Aorta (tissue), 5 donors: ENCODE measurements around the gene CDK16. TPM values are rescaled to one million over a fixed set of nuclear protein-coding genes. Genes with fewer than 3 reads are reported as not detected.

Experiments used
- ATAC-seq: fragments of 200-7000 bp; cut with Tn5 transposase; one replicate; pipeline ENCODE4 v1.9.1; 2022; ENCODE audit warnings: moderate library complexity; ENCODE audit not compliant: low FRiP score
- DNase-seq, 2 donors: peaks; one replicate each; pipeline ENCODE4 v3.0.0-alpha.2; 2020
- H3K27ac ChIP-seq, 2 donors: one replicate each; pipeline ENCODE4 v1.5.1; 2013; ENCODE audit warnings: low read length in 2 of 2, mild to moderate bottlenecking in 2 of 2, moderate library complexity in 2 of 2, control low read depth in 1 of 2, inconsistent platforms in 1 of 2, low read depth in 1 of 2
- H3K27me3 ChIP-seq, 2 donors: one replicate each; pipeline ENCODE4 v1.6.1; 2013; ENCODE audit warnings: control low read depth in 1 of 2, low read length in 1 of 2, mild to moderate bottlenecking in 1 of 2, moderate library complexity in 1 of 2; ENCODE audit not compliant: insufficient read depth in 2 of 2, control insufficient read depth in 1 of 2
- H3K36me3 ChIP-seq, 2 donors: one replicate each; pipeline ENCODE4 v1.6.1; 2013; ENCODE audit warnings: control low read depth in 1 of 2, low read length in 1 of 2, mild to moderate bottlenecking in 1 of 2; ENCODE audit not compliant: insufficient read depth in 2 of 2, control insufficient read depth in 1 of 2
- H3K4me1 ChIP-seq, 2 donors: one replicate each; pipeline ENCODE4 v1.6.1; 2013; ENCODE audit warnings: low read length in 2 of 2, control low read depth in 1 of 2, mild to moderate bottlenecking in 1 of 2, moderate library complexity in 1 of 2; ENCODE audit not compliant: insufficient read depth in 2 of 2, control insufficient read depth in 1 of 2
- H3K4me3 ChIP-seq, 2 donors: one replicate each; pipeline ENCODE4 v1.5.1; 2013; ENCODE audit warnings: low read length in 2 of 2, control low read depth in 1 of 2, mild to moderate bottlenecking in 1 of 2
- H3K9me3 ChIP-seq: one replicate; pipeline ENCODE4 v1.6.1; 2013; ENCODE audit warnings: mild to moderate bottlenecking, low read length; ENCODE audit not compliant: control insufficient read depth
- WGBS, 2 donors: extraction: QIAGEN DNeasy Blood & Tissue Kit; methylation state at CpG; one replicate each; pipeline ENCODE4 v1.1.7; 2013; 5-methylcytosine and 5-hydroxymethylcytosine counted together
- intact Hi-C, 2 donors: fragments of 100-400 bp; cut with DNase I; formaldehyde crosslinking; loops; one replicate each; pipeline versions ENCODE4 v1.14.2 to v1.15.0; 2022
- polyA plus RNA-seq, 2 donors: library from polyadenylated mRNA; stranded (reverse); fragments of 200-250 nt; gene quantifications; one replicate each; pipeline ENCODE4 v1.2.3, GENCODE V29; 2013
- total RNA-seq, 2 donors: library from RNA; stranded (reverse); fragmentation: NEBNext Ultra II Directional; extraction: Animal tissue kit (Norgen Biotek cat#: 25700); gene quantifications; one replicate each; pipeline ENCODE4 v1.2.1, GENCODE V29; 2021
- donor health status: healthy with polysubstance abuse.
- donor health status: Bipolar disorder and iron deficiency.
- donor health status: DM: no; HTN: no; CAD: no.
- donor health status: DM: no; HTN: no; CAD: no.
- donor health status: DM: yes; HTN: yes; CAD: no.

CDK16 gene
- total and polyA plus RNA-seq, 4 donors: 14.0 to 61.3 (median 49.0) TPM

GRCh38 chrX:47198026-47198686, 20.3 kb upstream of the CDK16 start:
- WGBS, 2 donors: 51 to 64% methylated on average over 10 of the region's 10 CpGs
- no peak overlapping the region for H3K4me3 ChIP-seq

DNA sequence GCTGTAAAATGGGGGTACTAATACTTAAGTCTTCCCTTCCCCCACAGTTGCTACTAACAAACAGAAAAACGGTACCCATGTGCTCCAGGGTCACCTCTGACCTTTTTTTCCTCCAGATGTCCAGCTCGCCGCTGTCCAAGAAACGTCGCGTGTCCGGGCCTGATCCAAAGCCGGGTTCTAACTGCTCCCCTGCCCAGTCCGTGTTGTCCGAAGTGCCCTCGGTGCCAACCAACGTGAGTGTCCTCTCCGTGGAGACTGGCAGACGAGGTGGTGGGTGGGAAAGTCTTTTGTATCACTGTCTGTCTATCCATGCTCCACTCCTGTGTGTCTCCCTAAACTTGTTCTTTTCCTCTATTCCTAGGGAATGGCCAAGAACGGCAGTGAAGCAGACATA, 19.8 kb upstream of the CDK16 start:
- H3K36me3 ChIP-seq: peaks cover 7 to 19% of the 10 kb centered on the region in 2 donors
- 75 to 79% methylated on average over 15 of the region's 15 CpGs for WGBS, 2 donors

More at GRCh38 chrX:47198026-47198686, 20.3 kb upstream of the CDK16 start:
- Histone ChIP-seq H3K36me3 (peaks cover 7 to 17% of the 10 kb centered on the region in 2 donors), H3K4me1 (peaks cover 0 to 3% of the 10 kb centered on the region in 2 donors), H3K27ac (no peak overlapping the region), H3K27me3 (no peaks in the 10 kb centered on the region), H3K9me3 (no peaks in the 10 kb centered on the region)
- DNase-seq (no peak), ATAC-seq (no peak)
- intact Hi-C loops: loop anchor here (10.0 kb wide), 1 partner anchor 827 kb away; no protein-coding TSS in a partner anchor

DNA sequence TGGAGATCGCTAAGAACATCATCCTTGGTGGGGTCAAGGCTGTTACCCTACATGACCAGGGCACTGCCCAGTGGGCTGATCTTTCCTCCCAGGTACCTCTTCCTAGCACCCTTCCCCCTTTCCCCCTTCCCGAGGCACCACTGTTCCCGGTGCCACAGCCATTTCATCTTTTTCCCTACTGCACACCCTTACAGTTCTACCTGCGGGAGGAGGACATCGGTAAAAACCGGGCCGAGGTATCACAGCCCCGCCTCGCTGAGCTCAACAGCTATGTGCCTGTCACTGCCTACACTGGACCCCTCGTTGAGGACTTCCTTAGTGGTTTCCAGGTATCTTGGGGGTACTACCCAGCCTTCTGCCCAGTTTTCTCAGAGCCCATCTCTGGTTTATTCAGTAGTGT, 19.2 kb upstream of the CDK16 start:
- H3K27ac ChIP-seq: no peak overlapping the region
- peaks cover 0 to 3% of the 10 kb centered on the region in 2 donors for H3K4me1 ChIP-seq
- DNase-seq (no peak), ATAC-seq (no peak)
- intact Hi-C loops: loop anchor here (10.0 kb wide), 1 partner anchor 826 kb away; no protein-coding TSS in a partner anchor
- peaks cover 9 to 19% of the 10 kb centered on the region in 2 donors for H3K36me3 ChIP-seq
- 90 to 93% methylated on average over 10 of the region's 10 CpGs for WGBS, 2 donors
- H3K4me3 ChIP-seq: no peak overlapping the region
- H3K27me3 ChIP-seq: no peaks in the 10 kb centered on the region
- no peaks in the 10 kb centered on the region for H3K9me3 ChIP-seq

More for the DNA sequence above, 19.8 kb upstream of the CDK16 start:
- Histone ChIP-seq H3K4me1 (peaks cover 0 to 3% of the 10 kb centered on the region in 2 donors), H3K4me3 (no peak overlapping the region), H3K9me3 (no peaks in the 10 kb centered on the region), H3K27me3 (no peaks in the 10 kb centered on the region), H3K27ac (no peak overlapping the region)
- ATAC-seq: no peak
- intact Hi-C loops: loop anchor here (10.0 kb wide), 1 partner anchor 826 kb away; no protein-coding TSS in a partner anchor
- peak in 1 of 2 donors; percentile 38 for DNase-seq

- no peak overlapping the region for H3K27ac ChIP-seq
- 66 to 80% methylated on average over 9 of the region's 9 CpGs for WGBS, 2 donors
These were observed 17.9 kb upstream of the CDK16 start for GRCh38 chrX:47200385-47201150.

GRCh38 chrX:47201345-47201944, 17.0 kb upstream of the CDK16 start:
- 78 to 83% methylated on average over 9 of the region's 9 CpGs for WGBS, 2 donors
- H3K36me3 ChIP-seq: peaks cover 9 to 27% of the 10 kb centered on the region in 2 donors
- no peaks in the 10 kb centered on the region for H3K27me3 ChIP-seq
- ATAC-seq: no peak
- no peaks in the 10 kb centered on the region for H3K9me3 ChIP-seq
- H3K4me1 ChIP-seq: peaks cover 0 to 3% of the 10 kb centered on the region in 2 donors
- intact Hi-C loops: no loop called here
- H3K27ac ChIP-seq: no peak overlapping the region
- no peak overlapping the region for H3K4me3 ChIP-seq
- peak in 1 of 2 donors; percentile 9 for DNase-seq

More at GRCh38 chrX:47200385-47201150, 17.9 kb upstream of the CDK16 start:
- peaks cover 9 to 24% of the 10 kb centered on the region in 2 donors for H3K36me3 ChIP-seq
- ATAC-seq (peak; percentile 30), DNase-seq (peak; percentile 52 to 76)
- intact Hi-C loops: no loop called here
- H3K27me3 ChIP-seq: no peaks in the 10 kb centered on the region
- no peaks in the 10 kb centered on the region for H3K9me3 ChIP-seq
- H3K4me1 ChIP-seq: peaks cover 0 to 3% of the 10 kb centered on the region in 2 donors
- H3K4me3 ChIP-seq: no peak overlapping the region

GRCh38 chrX:47202316-47202715, 16.2 kb upstream of the CDK16 start:
- Histone ChIP-seq H3K9me3 (no peaks in the 10 kb centered on the region), H3K27me3 (no peaks in the 10 kb centered on the region), H3K4me1 (no peaks in the 10 kb centered on the region), H3K4me3 (no peak overlapping the region), H3K27ac (no peak overlapping the region), H3K36me3 (peaks cover 9 to 27% of the 10 kb centered on the region in 2 donors)
- ATAC-seq (no peak), DNase-seq (peak in 1 of 2 donors; percentile 39)
- WGBS, 2 donors: 90 to 91% methylated on average over 11 of the region's 11 CpGs
- intact Hi-C loops: no loop called here

- Histone ChIP-seq H3K27me3 (no peaks in the 10 kb centered on the region), H3K36me3 (peaks cover 9 to 27% of the 10 kb centered on the region in 2 donors), H3K9me3 (no peaks in the 10 kb centered on the region), H3K27ac (no peak overlapping the region), H3K4me3 (no peak overlapping the region), H3K4me1 (no peaks in the 10 kb centered on the region)
- intact Hi-C loops: no loop called here
- ATAC-seq: no peak
- peak in 1 of 2 donors; percentile 13 for DNase-seq
- WGBS, 2 donors: 66 to 85% methylated on average over 4 of the region's 4 CpGs
These were observed 15.6 kb upstream of the CDK16 start for GRCh38 chrX:47202877-47203276.

- no peaks in the 10 kb centered on the region for H3K9me3 ChIP-seq
- 58 to 76% methylated on average over 5 of the region's 5 CpGs for WGBS, 2 donors
- DNase-seq: peak in 1 of 2 donors; percentile 24
- no peak for ATAC-seq
- H3K27me3 ChIP-seq: no peaks in the 10 kb centered on the region
- no peaks in the 10 kb centered on the region for H3K4me1 ChIP-seq
- peaks cover 6 to 28% of the 10 kb centered on the region in 2 donors for H3K36me3 ChIP-seq
- H3K27ac ChIP-seq: no peak overlapping the region
- H3K4me3 ChIP-seq: no peak overlapping the region
- intact Hi-C loops: no loop called here
These were observed 13.5 kb upstream of the CDK16 start for GRCh38 chrX:47204970-47205369.
